Thyroid gland (tissue), 4 donors: ENCODE data around the gene SLC22A12.

Experiments used
- POLR2A ChIP-seq, 2 donors: fragments of 450-650 bp; IDR thresholded peaks; one replicate each; pipeline ENCODE4 v1.6.1; 2017; ENCODE audit warnings: antibody characterized with exemption in 2 of 2, mild to moderate bottlenecking in 2 of 2, moderate library complexity in 1 of 2
- TF ChIP-seq, protein P1 (sequence below), 6 experiments: fragments of 200-600 bp in 3 of 6; fragments of 450-650 bp in 3 of 6; sonication (generic) in 3 of 6; IDR thresholded peaks; one replicate each; pipeline ENCODE4 v1.5.1; 2016 to 2019; ENCODE audit warnings: antibody characterized with exemption in 6 of 6, mild to moderate bottlenecking in 2 of 6, inconsistent platforms in 1 of 6, moderate library complexity in 1 of 6

DNA sequence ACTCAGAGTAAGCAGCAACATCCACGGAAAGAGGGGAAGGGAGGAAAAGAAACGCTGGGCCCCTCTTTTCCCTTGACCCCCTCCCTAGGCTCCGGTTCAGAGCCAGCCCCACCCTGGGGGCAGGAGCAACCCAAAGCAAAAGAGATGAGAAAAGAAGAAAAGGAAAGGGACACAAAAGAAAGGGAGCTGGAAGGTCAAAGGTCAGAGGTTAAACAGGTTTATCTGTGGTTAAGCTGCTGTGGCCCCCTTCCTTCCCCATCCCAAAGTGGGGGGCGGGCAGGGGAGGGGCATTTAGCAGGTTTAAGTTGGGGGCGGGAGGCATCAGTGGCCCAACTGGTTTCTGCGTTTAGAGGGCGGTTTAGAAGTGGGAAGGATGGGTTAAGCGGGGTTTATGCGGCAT is 35.6 kb downstream of the SLC22A12 start:
- TF ChIP-seq, protein P1, sequence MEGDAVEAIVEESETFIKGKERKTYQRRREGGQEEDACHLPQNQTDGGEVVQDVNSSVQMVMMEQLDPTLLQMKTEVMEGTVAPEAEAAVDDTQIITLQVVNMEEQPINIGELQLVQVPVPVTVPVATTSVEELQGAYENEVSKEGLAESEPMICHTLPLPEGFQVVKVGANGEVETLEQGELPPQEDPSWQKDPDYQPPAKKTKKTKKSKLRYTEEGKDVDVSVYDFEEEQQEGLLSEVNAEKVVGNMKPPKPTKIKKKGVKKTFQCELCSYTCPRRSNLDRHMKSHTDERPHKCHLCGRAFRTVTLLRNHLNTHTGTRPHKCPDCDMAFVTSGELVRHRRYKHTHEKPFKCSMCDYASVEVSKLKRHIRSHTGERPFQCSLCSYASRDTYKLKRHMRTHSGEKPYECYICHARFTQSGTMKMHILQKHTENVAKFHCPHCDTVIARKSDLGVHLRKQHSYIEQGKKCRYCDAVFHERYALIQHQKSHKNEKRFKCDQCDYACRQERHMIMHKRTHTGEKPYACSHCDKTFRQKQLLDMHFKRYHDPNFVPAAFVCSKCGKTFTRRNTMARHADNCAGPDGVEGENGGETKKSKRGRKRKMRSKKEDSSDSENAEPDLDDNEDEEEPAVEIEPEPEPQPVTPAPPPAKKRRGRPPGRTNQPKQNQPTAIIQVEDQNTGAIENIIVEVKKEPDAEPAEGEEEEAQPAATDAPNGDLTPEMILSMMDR (IDR thresholded peaks at IDR 0.05): no peak
- TF ChIP-seq POLR2A (IDR thresholded peaks at IDR 0.05): no peak
